ENCODE results near the gene PPP1R12B. TPM values are rescaled to one million over a fixed set of nuclear protein-coding genes. Genes with fewer than 3 reads are reported as not detected.

Gene PPP1R12B
- total and polyA plus RNA-seq, 2 donors (not counting 3 experiments of a cell fraction or from before 2014, with no cell fraction given): 8.4 to 11.5 TPM

- Histone ChIP-seq H3K27me3 (ENCODE audit: control insufficient read depth in 2 of 2, insufficient read depth in 2 of 2, low read length in 2 of 2) (no peaks in the 10 kb centered on the region), H4K20me1 (replicated peaks; ENCODE audit: control insufficient read depth, extremely low read depth, insufficient read depth, low read length) (no peaks in the 10 kb centered on the region), H2AFZ (ENCODE audit: low read depth, low read length) (no peak overlapping the region), H3K9ac (replicated peaks; ENCODE audit: extremely low read depth, insufficient read depth, low read length) (no peak overlapping the region), H3K27ac (ENCODE audit: insufficient read depth, low read depth, low read length) (no peak overlapping the region), H3K4me1 (ENCODE audit: control insufficient read depth, extremely low read depth, insufficient read depth, low read length) (peaks cover 9% of the 10 kb centered on the region), H3K9me1 (replicated peaks; ENCODE audit: control insufficient read depth, extremely low read depth, insufficient read depth, low read length) (no peaks in the 10 kb centered on the region), H3K4me2 (ENCODE audit: insufficient read depth, low read length) (no peak overlapping the region), H3K9me3 (replicated peaks; ENCODE audit: control insufficient read depth, insufficient read depth, low read length) (no peaks in the 10 kb centered on the region), H3K79me2 (ENCODE audit: control insufficient read depth, insufficient read depth, low read length) (no peaks in the 10 kb centered on the region), H3K36me3 (ENCODE audit: control insufficient read depth in 2 of 2, extremely low read depth in 1 of 2, insufficient read depth in 2 of 2, low read length in 2 of 2) (no peaks in the 10 kb centered on the region), H3K4me3 (replicated peaks in 1 of 3; ENCODE audit: insufficient read depth in 1 of 3, low read depth in 1 of 3, low read length in 3 of 3) (no peak overlapping the region)
- no peak for DNase-seq (ENCODE audit: low read depth, low spot score)
- POLR2A ChIA-PET: no interaction called here
- dilution Hi-C loops (cut with MboI; ENCODE audit: extremely low pct_ligation_motif_present, low sequenced_read_pairs) (no loop called here), intact Hi-C loops (cut with micrococcal nuclease) (no loop called here)
- no peak for TF ChIP-seq EZH2 (IDR thresholded peaks at IDR 0.05; ENCODE audit: borderline replicate concordance, low read depth, low read length, severe bottlenecking)
- no peak for TF ChIP-seq GATA2 (IDR thresholded peaks at IDR 0.05; ENCODE audit: insufficient read depth, insufficient read length, low read depth, low read length)
- TF ChIP-seq POLR2AphosphoS5 (IDR thresholded peaks at IDR 0.05; ENCODE audit: insufficient read depth, low read depth, low read length): no peak
- no peak for TF ChIP-seq MYC (IDR thresholded peaks at IDR 0.05; ENCODE audit: low read depth, low read length)
- no peak for TF ChIP-seq JUN (IDR thresholded peaks at IDR 0.05; ENCODE audit: borderline replicate concordance, insufficient read depth, insufficient read length, low read depth)
- no peak for TF ChIP-seq MAX (IDR thresholded peaks at IDR 0.05; ENCODE audit: insufficient read depth, insufficient read length)
- TF ChIP-seq FOS (IDR thresholded peaks at IDR 0.05; ENCODE audit: borderline replicate concordance, insufficient read depth, low read length): no peak
- TF ChIP-seq CTCF (IDR thresholded peaks at IDR 0.05; ENCODE audit: extremely low read depth in 1 of 2, insufficient read depth in 1 of 2, low read depth in 1 of 2, low read length in 2 of 2): no peak
- no TSS peak for BruUV-seq (replicated peaks)
- CTCF ChIA-PET: no interaction called here
- FAIRE-seq: no peak
These were observed 248.1 kb downstream of the PPP1R12B start for GRCh38 chr1:202596638-202597037.
